K562 (cell line): ENCODE measurements around the gene ARHGEF1. TPM values are rescaled to one million over a fixed set of nuclear protein-coding genes. Genes with fewer than 3 reads are reported as not detected.

Source experiments
- AFF4 ChIP-seq: sonication (generic); formaldehyde crosslinking; IDR thresholded peaks from 2 replicates; pipeline ENCODE4 v1.8.0; 2023; ENCODE audit warnings: mild to moderate bottlenecking, missing genetic modification reagents
- E2F8 ChIP-seq: fragments of 450-650 bp; IDR thresholded peaks from 2 replicates; pipeline ENCODE4 v1.7.1; 2018; ENCODE audit warnings: mild to moderate bottlenecking, low read depth; ENCODE audit not compliant: partially characterized antibody
- GMEB1 ChIP-seq: fragments of 250-450 bp; sonication (Bioruptor Pico); IDR thresholded peaks from 2 replicates; pipeline ENCODE4 v1.4.0; 2020; ENCODE audit warnings: mild to moderate bottlenecking
- JUN ChIP-seq, 2 experiments: sonication (generic) in 1 of 2; formaldehyde crosslinking in 1 of 2; IDR thresholded peaks; 2 replicates each; pipeline versions ENCODE4 v1.6.1 to v1.8.0; 2012 to 2022; ENCODE audit warnings: borderline replicate concordance in 2 of 2, mild to moderate bottlenecking in 2 of 2, improper control_type of control experiment in 1 of 2, low read depth in 1 of 2, low read length in 1 of 2, missing genetic modification reagents in 1 of 2
- PHB ChIP-seq: fragments of 250-450 bp; sonication (Bioruptor Pico); IDR thresholded peaks from 2 replicates; pipeline ENCODE4 v1.5.0; 2021
- POU5F1 ChIP-seq: fragments of 150-350 bp; IDR thresholded peaks from 2 replicates; pipeline ENCODE4 v1.6.1; 2014; ENCODE audit warnings: borderline replicate concordance, low read length, low read depth, mild to moderate bottlenecking; ENCODE audit not compliant: partially characterized antibody
- RB1 ChIP-seq: fragments of 450-650 bp; IDR thresholded peaks from 2 replicates; pipeline ENCODE4 v1.6.1; 2017; ENCODE audit warnings: low read depth, mild to moderate bottlenecking
- RBM25 ChIP-seq: fragments of 200-400 bp; formaldehyde crosslinking; IDR thresholded peaks from 2 replicates; pipeline ENCODE4 v1.6.1; 2018; ENCODE audit warnings: low read length, low read depth, moderate library complexity; ENCODE audit not compliant: severe bottlenecking
- ZBTB17 ChIP-seq: fragments of 450-650 bp; formaldehyde crosslinking; IDR thresholded peaks from 2 replicates; pipeline ENCODE4 v1.4.0; 2020; ENCODE audit warnings: mild to moderate bottlenecking
- ZNF354B ChIP-seq: fragments of 250-450 bp; sonication (Bioruptor Pico); IDR thresholded peaks from 2 replicates; pipeline ENCODE4 v1.4.0; 2020
- polyA plus RNA-seq, 8 experiments: library from polyadenylated mRNA; depleted of rRNA in 4 of 8; stranded (reverse) in 5 of 8; unstranded in 3 of 8; fragments of >200 nt; fragmentation: Nextera tagmentation in 2 of 8; fragmentation: Illumina TruSeq in 1 of 8; extraction: Ambion mirVana in 2 of 8; extraction: Trizol in 1 of 8; gene quantifications; 2 replicates each; pipeline versions ENCODE4 v1.2.1 to v1.2.3, GENCODE V29; 2011 to 2014; ENCODE audit warnings: inconsistent platforms in 1 of 8, missing spikeins in 1 of 8
- total RNA-seq, 7 experiments: library from RNA; depleted of rRNA in 6 of 7; stranded (reverse); fragments of >200 nt in 6 of 7; fragmentation: Illumina TruSeq in 2 of 7; extraction: Trizol in 2 of 7; gene quantifications; 2 replicates each; pipeline versions ENCODE4 v1.2.1 to v1.2.3, GENCODE V29; 2011 to 2021; ENCODE audit warnings: low replicate concordance in 1 of 7
- TF ChIP-seq, protein P1 (sequence below): sonication (generic); formaldehyde crosslinking; IDR thresholded peaks from 2 replicates; pipeline ENCODE4 v1.8.0; 2023; ENCODE audit warnings: missing genetic modification reagents, mild to moderate bottlenecking, borderline replicate concordance
- TF ChIP-seq, protein P2 (sequence below): sonication (generic); formaldehyde crosslinking; IDR thresholded peaks from 2 replicates; pipeline ENCODE4 v1.9.0; 2022; ENCODE audit warnings: mild to moderate bottlenecking, missing genetic modification reagents

The ARHGEF1 gene
- total and polyA plus RNA-seq, 9 of the 15 experiments (the other 6 are each of a cell fraction or from before 2014, with no cell fraction given): 1.9 to 149 (median 29.8) TPM

DNA sequence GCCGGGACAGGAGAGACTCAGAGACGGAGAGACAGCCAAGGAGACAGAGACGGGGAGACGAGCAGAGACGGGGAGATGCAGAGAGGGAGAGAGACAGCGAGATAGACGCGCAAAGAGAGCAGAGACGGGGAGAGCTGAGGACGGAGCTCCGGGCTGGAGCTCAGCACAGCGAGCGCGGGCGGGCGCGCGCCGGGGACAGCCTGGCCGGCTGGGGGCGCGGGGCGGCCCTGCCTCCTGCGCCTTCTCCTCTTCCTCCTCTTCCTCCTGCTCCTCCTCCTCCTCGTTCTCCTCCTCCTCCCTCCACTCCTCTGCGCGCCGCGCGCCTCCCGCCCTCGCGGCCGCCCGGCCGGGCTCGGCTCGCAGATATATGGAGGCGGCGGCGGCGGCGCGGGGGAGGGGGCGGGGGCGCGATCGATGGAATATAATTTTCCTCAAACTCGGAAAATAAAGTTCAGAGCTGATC, 45.3 kb downstream of the ARHGEF1 start, which contains the start of gene ERFL (continued):
- no peak for TF ChIP-seq GMEB1 (CRISPR knock-in tag)
- TF ChIP-seq, protein P1, sequence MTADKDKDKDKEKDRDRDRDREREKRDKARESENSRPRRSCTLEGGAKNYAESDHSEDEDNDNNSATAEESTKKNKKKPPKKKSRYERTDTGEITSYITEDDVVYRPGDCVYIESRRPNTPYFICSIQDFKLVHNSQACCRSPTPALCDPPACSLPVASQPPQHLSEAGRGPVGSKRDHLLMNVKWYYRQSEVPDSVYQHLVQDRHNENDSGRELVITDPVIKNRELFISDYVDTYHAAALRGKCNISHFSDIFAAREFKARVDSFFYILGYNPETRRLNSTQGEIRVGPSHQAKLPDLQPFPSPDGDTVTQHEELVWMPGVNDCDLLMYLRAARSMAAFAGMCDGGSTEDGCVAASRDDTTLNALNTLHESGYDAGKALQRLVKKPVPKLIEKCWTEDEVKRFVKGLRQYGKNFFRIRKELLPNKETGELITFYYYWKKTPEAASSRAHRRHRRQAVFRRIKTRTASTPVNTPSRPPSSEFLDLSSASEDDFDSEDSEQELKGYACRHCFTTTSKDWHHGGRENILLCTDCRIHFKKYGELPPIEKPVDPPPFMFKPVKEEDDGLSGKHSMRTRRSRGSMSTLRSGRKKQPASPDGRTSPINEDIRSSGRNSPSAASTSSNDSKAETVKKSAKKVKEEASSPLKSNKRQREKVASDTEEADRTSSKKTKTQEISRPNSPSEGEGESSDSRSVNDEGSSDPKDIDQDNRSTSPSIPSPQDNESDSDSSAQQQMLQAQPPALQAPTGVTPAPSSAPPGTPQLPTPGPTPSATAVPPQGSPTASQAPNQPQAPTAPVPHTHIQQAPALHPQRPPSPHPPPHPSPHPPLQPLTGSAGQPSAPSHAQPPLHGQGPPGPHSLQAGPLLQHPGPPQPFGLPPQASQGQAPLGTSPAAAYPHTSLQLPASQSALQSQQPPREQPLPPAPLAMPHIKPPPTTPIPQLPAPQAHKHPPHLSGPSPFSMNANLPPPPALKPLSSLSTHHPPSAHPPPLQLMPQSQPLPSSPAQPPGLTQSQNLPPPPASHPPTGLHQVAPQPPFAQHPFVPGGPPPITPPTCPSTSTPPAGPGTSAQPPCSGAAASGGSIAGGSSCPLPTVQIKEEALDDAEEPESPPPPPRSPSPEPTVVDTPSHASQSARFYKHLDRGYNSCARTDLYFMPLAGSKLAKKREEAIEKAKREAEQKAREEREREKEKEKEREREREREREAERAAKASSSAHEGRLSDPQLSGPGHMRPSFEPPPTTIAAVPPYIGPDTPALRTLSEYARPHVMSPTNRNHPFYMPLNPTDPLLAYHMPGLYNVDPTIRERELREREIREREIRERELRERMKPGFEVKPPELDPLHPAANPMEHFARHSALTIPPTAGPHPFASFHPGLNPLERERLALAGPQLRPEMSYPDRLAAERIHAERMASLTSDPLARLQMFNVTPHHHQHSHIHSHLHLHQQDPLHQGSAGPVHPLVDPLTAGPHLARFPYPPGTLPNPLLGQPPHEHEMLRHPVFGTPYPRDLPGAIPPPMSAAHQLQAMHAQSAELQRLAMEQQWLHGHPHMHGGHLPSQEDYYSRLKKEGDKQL: no peak
- no peak for TF ChIP-seq ZNF354B (CRISPR knock-in tag)
- no peak for TF ChIP-seq JUN (IDR thresholded peaks at IDR 0.05; ENCODE audit: borderline replicate concordance, low read depth, low read length)
- no peak for TF ChIP-seq JUN (CRISPR knock-in tag; IDR thresholded peaks at IDR 0.05; ENCODE audit: borderline replicate concordance)
- TF ChIP-seq ZBTB17: no peak
- TF ChIP-seq AFF4: no peak
- TF ChIP-seq POU5F1: no peak
- TF ChIP-seq RB1: peak; percentile 82; the same call in 1 of the 2 replicates
- no peak for TF ChIP-seq E2F8
- TF ChIP-seq, protein P2, sequence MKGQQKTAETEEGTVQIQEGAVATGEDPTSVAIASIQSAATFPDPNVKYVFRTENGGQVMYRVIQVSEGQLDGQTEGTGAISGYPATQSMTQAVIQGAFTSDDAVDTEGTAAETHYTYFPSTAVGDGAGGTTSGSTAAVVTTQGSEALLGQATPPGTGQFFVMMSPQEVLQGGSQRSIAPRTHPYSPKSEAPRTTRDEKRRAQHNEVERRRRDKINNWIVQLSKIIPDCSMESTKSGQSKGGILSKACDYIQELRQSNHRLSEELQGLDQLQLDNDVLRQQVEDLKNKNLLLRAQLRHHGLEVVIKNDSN (CRISPR knock-in tag): no peak
- TF ChIP-seq RBM25: peak; percentile 41
- TF ChIP-seq PHB: no peak
